Trophoblast cell (in vitro differentiated cells and primary cell): ENCODE results near the gene PRELP.

Experiments used
- DNase-seq, 2 donors: peaks; one replicate each; pipeline ENCODE4 v3.0.0-alpha.2; 2016
- H2AFZ ChIP-seq: 2 replicates; pipeline ENCODE4 v1.6.1; 2013; ENCODE audit warnings: low read length, moderate library complexity, mild to moderate bottlenecking; ENCODE audit not compliant: insufficient read depth, poor library complexity
- H2AK5ac ChIP-seq: 2 replicates; pipeline ENCODE4 v1.6.1; 2013; ENCODE audit warnings: mild to moderate bottlenecking, low read length
- H2BK120ac ChIP-seq: 2 replicates; pipeline ENCODE4 v1.6.1; 2013; ENCODE audit warnings: low read length, mild to moderate bottlenecking, moderate library complexity; ENCODE audit not compliant: insufficient read depth, poor library complexity
- H2BK12ac ChIP-seq: 2 replicates; pipeline ENCODE4 v1.6.1; 2013; ENCODE audit warnings: mild to moderate bottlenecking, low read length, moderate library complexity
- H2BK5ac ChIP-seq: 2 replicates; pipeline ENCODE4 v1.6.1; 2013; ENCODE audit warnings: low read length, low read depth, moderate library complexity, mild to moderate bottlenecking; ENCODE audit not compliant: poor library complexity
- H3K14ac ChIP-seq: 2 replicates; pipeline ENCODE4 v1.6.1; 2013; ENCODE audit warnings: mild to moderate bottlenecking, low read length
- H3K18ac ChIP-seq: 2 replicates; pipeline ENCODE4 v1.6.1; 2013; ENCODE audit warnings: mild to moderate bottlenecking, low read length
- H3K23ac ChIP-seq: 2 replicates; pipeline ENCODE4 v1.6.1; 2013; ENCODE audit warnings: low read length
- H3K27ac ChIP-seq: 2 replicates; pipeline ENCODE4 v1.5.1; 2013; ENCODE audit warnings: low read depth, mild to moderate bottlenecking, inconsistent platforms, low read length, moderate library complexity
- H3K27me3 ChIP-seq: 2 replicates; pipeline ENCODE4 v1.6.1; 2013; ENCODE audit warnings: inconsistent platforms, mild to moderate bottlenecking, low read length, moderate library complexity; ENCODE audit not compliant: insufficient read depth
- H3K36me3 ChIP-seq, 2 experiments: 1 replicate in 1 of 2; 2 replicates in 1 of 2; pipeline ENCODE4 v1.6.1; 2013; ENCODE audit warnings: low read length in 2 of 2, mild to moderate bottlenecking in 2 of 2, moderate library complexity in 1 of 2; ENCODE audit not compliant: insufficient read depth in 2 of 2, control insufficient read depth in 1 of 2
- H3K4ac ChIP-seq: 2 replicates; pipeline ENCODE4 v1.6.1; 2013; ENCODE audit warnings: low read depth, mild to moderate bottlenecking, low read length, moderate library complexity
- H3K4me1 ChIP-seq, 2 experiments: 1 replicate in 1 of 2; 2 replicates in 1 of 2; pipeline ENCODE4 v1.6.1; 2013; ENCODE audit warnings: low read length in 2 of 2, mild to moderate bottlenecking in 2 of 2, moderate library complexity in 1 of 2; ENCODE audit not compliant: insufficient read depth in 2 of 2, control insufficient read depth in 1 of 2
- H3K4me2 ChIP-seq: 2 replicates; pipeline ENCODE4 v1.6.1; 2013; ENCODE audit warnings: inconsistent platforms, mild to moderate bottlenecking, low read length, moderate library complexity
- H3K4me3 ChIP-seq: 2 replicates; pipeline ENCODE4 v1.5.1; 2013; ENCODE audit warnings: mild to moderate bottlenecking, low read depth, low read length, inconsistent platforms
- H3K79me1 ChIP-seq: one replicate; pipeline ENCODE4 v1.6.1; 2013; ENCODE audit warnings: low read length
- H3K79me2 ChIP-seq: 2 replicates; pipeline ENCODE4 v1.6.1; 2013; ENCODE audit warnings: low read length, mild to moderate bottlenecking; ENCODE audit not compliant: control insufficient read depth, insufficient read depth, poor library complexity
- H3K9ac ChIP-seq: 2 replicates; pipeline ENCODE4 v1.6.1; 2013; ENCODE audit warnings: mild to moderate bottlenecking, low read length
- H3K9me3 ChIP-seq: 2 replicates; pipeline ENCODE4 v1.6.1; 2013; ENCODE audit warnings: low read depth, mild to moderate bottlenecking, control low read depth, inconsistent platforms, low read length; ENCODE audit not compliant: insufficient read depth
- H4K12ac ChIP-seq: 2 replicates; pipeline ENCODE4 v1.6.1; 2013; ENCODE audit warnings: low read depth, mild to moderate bottlenecking, low read length, moderate library complexity
- H4K8ac ChIP-seq: 2 replicates; pipeline ENCODE4 v1.6.1; 2013; ENCODE audit warnings: low read depth, mild to moderate bottlenecking, low read length, moderate library complexity
- H4K91ac ChIP-seq: one replicate; pipeline ENCODE4 v1.6.1; 2013; ENCODE audit warnings: low read depth, mild to moderate bottlenecking, low read length, moderate library complexity
- WGBS: extraction: QIAGEN DNeasy Blood & Tissue Kit; methylation state at CpG from one replicate; pipeline ENCODE4 v1.1.7; 2013; ENCODE audit warnings: missing lambda C conversion rate; ENCODE audit not compliant: insufficient read length, insufficient coverage; ENCODE audit errors: extremely low coverage; 5-methylcytosine and 5-hydroxymethylcytosine counted together

PRELP gene

DNA sequence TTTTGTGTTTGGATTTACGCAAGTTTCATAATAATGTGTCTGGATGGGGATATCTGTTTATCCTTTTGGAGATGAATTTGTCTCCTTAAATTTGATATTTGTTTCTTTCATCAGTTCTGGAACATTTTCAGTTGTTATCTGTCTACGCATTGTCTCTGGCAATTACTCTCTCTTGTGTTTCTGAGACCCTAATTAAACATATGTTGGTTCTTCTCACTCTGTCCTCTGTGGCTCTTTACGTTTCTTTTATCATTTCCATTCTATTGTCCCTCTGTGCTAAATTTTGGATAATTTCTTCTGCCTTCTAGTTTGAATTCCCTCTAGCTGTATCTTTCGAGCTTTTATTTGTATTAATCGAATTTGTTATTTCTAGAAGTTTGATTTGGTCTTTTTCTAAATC is 17.5 kb upstream of the PRELP start:
- no peak overlapping the region for H3K18ac ChIP-seq
- H4K8ac ChIP-seq, result no peak overlapping the region
- no peak overlapping the region for H3K9ac ChIP-seq
- H2BK120ac ChIP-seq, result no peak overlapping the region
- H3K9me3 ChIP-seq, result no peaks in the 10 kb centered on the region
- no peak for DNase-seq
- WGBS, result no CpG with 5 or more reads among the region's 5 CpGs
- no peaks in the 10 kb centered on the region for H3K79me2 ChIP-seq
- no peak overlapping the region for H4K91ac ChIP-seq
- no peak overlapping the region for H3K27ac ChIP-seq
- H2BK5ac ChIP-seq, result no peak overlapping the region
- peaks cover 2% of the 10 kb centered on the region for H3K79me1 ChIP-seq
- no peak overlapping the region for H3K23ac ChIP-seq
- H2AFZ ChIP-seq, result no peak overlapping the region
- no peak overlapping the region for H3K4me2 ChIP-seq
- no peak overlapping the region for H3K14ac ChIP-seq
- peaks cover 0 to 2% of the 10 kb centered on the region in 2 experiments for H3K4me1 ChIP-seq
- H3K36me3 ChIP-seq, result no peaks in the 10 kb centered on the region
- no peak overlapping the region for H2BK12ac ChIP-seq
- H3K4me3 ChIP-seq, result no peak overlapping the region
- no peak overlapping the region for H3K4ac ChIP-seq
- no peaks in the 10 kb centered on the region for H3K27me3 ChIP-seq
- H4K12ac ChIP-seq, result no peak overlapping the region
- H2AK5ac ChIP-seq, result no peak overlapping the region

DNA sequence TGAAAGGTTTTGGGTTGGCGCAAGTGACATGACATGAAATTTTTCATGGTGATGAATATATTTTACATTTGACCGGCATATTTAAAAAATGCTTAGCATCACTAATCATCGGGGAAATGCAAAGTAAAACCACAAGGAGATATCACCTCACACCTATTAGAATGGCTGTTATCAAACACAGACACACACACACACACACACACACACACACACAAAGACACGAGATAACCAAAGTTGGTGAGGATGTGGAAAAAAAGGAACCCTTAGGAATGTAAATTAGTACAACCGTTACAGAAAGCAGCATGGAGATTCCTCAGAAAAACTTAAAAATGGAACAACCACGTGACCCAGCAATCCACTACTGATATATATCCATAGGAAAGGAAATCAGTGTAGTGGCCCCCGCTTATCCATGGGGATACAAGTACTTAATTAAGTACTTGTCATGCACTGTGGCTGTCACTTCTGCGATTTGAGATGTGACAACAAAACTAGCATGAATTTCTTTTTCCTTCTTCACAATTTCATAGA is 15.9 kb upstream of the PRELP start:
- Histone ChIP-seq H3K4me3 (no peak overlapping the region), H3K4me1 (peaks cover 0 to 2% of the 10 kb centered on the region in 2 experiments), H3K27me3 (no peaks in the 10 kb centered on the region), H3K9me3 (no peaks in the 10 kb centered on the region), H2BK12ac (no peak overlapping the region), H2BK5ac (no peak overlapping the region), H4K8ac (no peak overlapping the region), H3K23ac (no peak overlapping the region), H3K9ac (no peak overlapping the region), H3K18ac (no peak overlapping the region), H2AFZ (no peak overlapping the region), H3K36me3 (no peaks in the 10 kb centered on the region), H4K12ac (no peak overlapping the region), H3K79me1 (no peaks in the 10 kb centered on the region), H3K14ac (no peak overlapping the region), H3K4me2 (no peak overlapping the region), H3K4ac (no peak overlapping the region), H3K27ac (no peak overlapping the region), H4K91ac (no peak overlapping the region), H2AK5ac (no peak overlapping the region), H3K79me2 (no peaks in the 10 kb centered on the region), H2BK120ac (no peak overlapping the region)
- DNase-seq, result no peak
- WGBS, result no CpG with 5 or more reads among the region's 8 CpGs

DNA sequence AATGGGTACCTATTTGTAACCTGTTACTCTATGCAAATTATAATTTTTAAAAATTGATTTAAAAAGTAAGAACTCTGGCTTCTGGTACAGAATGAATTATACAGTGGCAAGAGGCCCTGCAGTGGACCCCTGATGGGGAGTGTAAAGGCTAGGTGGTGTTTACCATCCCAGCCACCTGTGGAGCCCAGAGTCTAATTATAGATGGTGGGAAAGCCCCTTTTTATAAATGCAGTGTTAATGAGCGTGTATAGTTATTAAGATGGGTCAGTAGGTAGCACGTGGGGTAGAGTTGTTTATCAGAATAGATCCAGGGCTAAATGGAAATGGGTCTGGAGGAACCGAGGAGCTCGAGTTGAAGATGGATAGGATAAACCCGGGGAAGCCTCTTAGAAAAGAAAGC is 13.9 kb upstream of the PRELP start:
- H3K18ac ChIP-seq, result no peak overlapping the region
- H3K27ac ChIP-seq, result no peak overlapping the region
- H3K79me2 ChIP-seq, result no peaks in the 10 kb centered on the region
- no peak overlapping the region for H2AFZ ChIP-seq
- H3K9ac ChIP-seq, result no peak overlapping the region
- no peak overlapping the region for H2BK5ac ChIP-seq
- H3K4me2 ChIP-seq, result no peak overlapping the region
- H2AK5ac ChIP-seq, result no peak overlapping the region
- H4K8ac ChIP-seq, result no peak overlapping the region
- H3K4ac ChIP-seq, result no peak overlapping the region
- no peak for DNase-seq
- H3K27me3 ChIP-seq, result no peaks in the 10 kb centered on the region
- no peaks in the 10 kb centered on the region for H3K9me3 ChIP-seq
- no peak overlapping the region for H3K4me3 ChIP-seq
- no peaks in the 10 kb centered on the region for H3K36me3 ChIP-seq
- no peak overlapping the region for H4K91ac ChIP-seq
- WGBS, result 100% methylated on average over 2 of the region's 5 CpGs
- no peaks in the 10 kb centered on the region for H3K79me1 ChIP-seq
- no peak overlapping the region for H3K14ac ChIP-seq
- H2BK12ac ChIP-seq, result no peak overlapping the region
- H3K23ac ChIP-seq, result no peak overlapping the region
- H2BK120ac ChIP-seq, result no peak overlapping the region
- no peak overlapping the region for H4K12ac ChIP-seq
- H3K4me1 ChIP-seq, result no peaks in the 10 kb centered on the region

DNA sequence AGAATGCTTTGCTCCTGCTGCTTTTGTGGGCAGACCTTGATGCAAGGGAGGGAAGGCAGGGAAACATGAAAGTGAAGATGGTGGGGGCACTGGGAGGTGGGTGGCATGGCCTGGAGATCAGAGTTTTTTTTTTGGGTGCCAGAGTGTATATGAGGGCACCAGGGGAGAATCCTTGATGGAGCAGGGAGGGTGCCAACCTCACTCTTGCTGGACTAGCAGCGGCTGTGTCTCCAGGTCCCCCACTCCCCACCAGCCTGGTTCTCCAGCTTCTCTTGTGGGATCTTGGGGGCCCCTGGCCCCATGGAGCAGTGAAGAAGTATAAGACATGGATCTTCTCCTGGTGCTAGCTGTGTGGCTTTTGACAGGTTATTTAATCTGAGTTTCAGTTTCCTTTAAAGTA is 13.5 kb upstream of the PRELP start:
- Histone ChIP-seq H3K23ac (no peak overlapping the region), H3K27ac (no peak overlapping the region), H2AFZ (no peak overlapping the region), H3K9ac (no peak overlapping the region), H2BK120ac (no peak overlapping the region), H2BK12ac (no peak overlapping the region), H3K36me3 (no peaks in the 10 kb centered on the region), H3K4me1 (no peaks in the 10 kb centered on the region), H4K8ac (no peak overlapping the region), H3K79me2 (no peaks in the 10 kb centered on the region), H3K4me2 (no peak overlapping the region), H2BK5ac (no peak overlapping the region), H3K79me1 (no peaks in the 10 kb centered on the region), H3K18ac (no peak overlapping the region), H3K14ac (no peak overlapping the region), H3K9me3 (no peaks in the 10 kb centered on the region), H2AK5ac (no peak overlapping the region), H4K91ac (no peak overlapping the region), H4K12ac (no peak overlapping the region), H3K4me3 (no peak overlapping the region), H3K4ac (no peak overlapping the region), H3K27me3 (no peaks in the 10 kb centered on the region)
- WGBS, result no CpG with 5 or more reads among the region's 1 CpG
- no peak for DNase-seq
